GM12878 (cell line): Measurements from ENCODE around the gene SNCB.
"Not testable (repeated sequence)": the region's sequence is repeated elsewhere in the genome, so short reads cannot be mapped to it uniquely, and the experiment has no call there.

Experiments used
- CBX3 ChIP-seq: fragments of 200-600 bp; sonication (generic); IDR thresholded peaks from 2 replicates; pipeline ENCODE4 v1.6.1; 2016; ENCODE audit warnings: low read depth, borderline replicate concordance
- CTCF ChIP-seq, 3 experiments: IDR thresholded peaks in 2 of 3; conservative IDR thresholded peaks in 1 of 3; 2 replicates each; pipeline ENCODE4 v1.5.1; 2011; ENCODE audit warnings: low read depth in 3 of 3, low read length in 3 of 3, mild to moderate bottlenecking in 3 of 3, control low read depth in 2 of 3, moderate library complexity in 2 of 3, inconsistent platforms in 1 of 3, mixed read lengths in 1 of 3; ENCODE audit not compliant: control insufficient read depth in 2 of 3, insufficient read depth in 1 of 3; ENCODE audit errors: extremely low read depth in 1 of 3
- EZH2 ChIP-seq: IDR thresholded peaks from 2 replicates; pipeline ENCODE4 v1.6.1; 2012; ENCODE audit warnings: low read depth, mild to moderate bottlenecking, control low read depth, inconsistent platforms, low read length, borderline replicate concordance; ENCODE audit not compliant: control insufficient read depth

GRCh38 chr5:176591667-176592066, 38.7 kb downstream of the SNCB start:
- TF ChIP-seq CTCF (IDR thresholded peaks at IDR 0.05 in 2 of 3, conservative IDR thresholded peaks at IDR 0.05 in 1 of 3; ENCODE audit: control insufficient read depth in 2 of 3, extremely low read depth in 1 of 3, insufficient read depth in 1 of 3, low read depth in 3 of 3, low read length in 3 of 3); CBX3; EZH2: not testable (repeated sequence)
